Measurements from ENCODE around the gene CHTOP.

Gene CHTOP

GRCh38 chr1:153670859-153671627 is 37.2 kb downstream of the CHTOP start, which contains the start of gene ILF2 (continued):
- TF ChIP-seq ZNF366 (tag by site-specific recombination; conservative IDR thresholded peaks at IDR 0.05) (peak; percentile 83), ZNF175 (tag by site-specific recombination; IDR thresholded peaks at IDR 0.05) (no peak), GLIS2 (tag by site-specific recombination; IDR thresholded peaks at IDR 0.05) (no peak), ZNF221 (tag by site-specific recombination; IDR thresholded peaks at IDR 0.05; ENCODE audit: borderline replicate concordance) (no peak), ZSCAN16 (tag by site-specific recombination; IDR thresholded peaks at IDR 0.05) (no peak), ZNF621 (tag by site-specific recombination; IDR thresholded peaks at IDR 0.05) (no peak), ZNF223 (tag by site-specific recombination; IDR thresholded peaks at IDR 0.05) (no peak), ZNF10 (tag by site-specific recombination; IDR thresholded peaks at IDR 0.05) (peak; percentile 95), TCF7L2 (IDR thresholded peaks at IDR 0.05; ENCODE audit: borderline replicate concordance, low read depth, low read length) (no peak), ZNF148 (tag by site-specific recombination; IDR thresholded peaks at IDR 0.05; ENCODE audit: borderline replicate concordance) (no peak; the same call in 1 of the 2 replicates), ZNF140 (tag by site-specific recombination; IDR thresholded peaks at IDR 0.05) (no peak), RBAK (tag by site-specific recombination; IDR thresholded peaks at IDR 0.05) (no peak), ZNF280C (tag by site-specific recombination; IDR thresholded peaks at IDR 0.05) (no peak), ZNF701 (tag by site-specific recombination; IDR thresholded peaks at IDR 0.05) (no peak), ZNF555 (tag by site-specific recombination; conservative IDR thresholded peaks at IDR 0.05) (no peak), ZNF677 (tag by site-specific recombination; IDR thresholded peaks at IDR 0.05) (no peak), CTCF (tag by site-specific recombination; IDR thresholded peaks at IDR 0.05) (peak; percentile 90), ZNF791 (tag by site-specific recombination; IDR thresholded peaks at IDR 0.05) (no peak), ZNF391 (tag by site-specific recombination; IDR thresholded peaks at IDR 0.05; ENCODE audit: borderline replicate concordance, low read depth) (peak; percentile 43; the same call in 1 of the 2 replicates), ZNF501 (tag by site-specific recombination; IDR thresholded peaks at IDR 0.05) (peak; percentile 61; the same call in 1 of the 2 replicates), KLF8 (tag by site-specific recombination; IDR thresholded peaks at IDR 0.05) (peak; percentile 27; the same call in 1 of the 2 replicates)
- TF ChIP-seq, protein P1, sequence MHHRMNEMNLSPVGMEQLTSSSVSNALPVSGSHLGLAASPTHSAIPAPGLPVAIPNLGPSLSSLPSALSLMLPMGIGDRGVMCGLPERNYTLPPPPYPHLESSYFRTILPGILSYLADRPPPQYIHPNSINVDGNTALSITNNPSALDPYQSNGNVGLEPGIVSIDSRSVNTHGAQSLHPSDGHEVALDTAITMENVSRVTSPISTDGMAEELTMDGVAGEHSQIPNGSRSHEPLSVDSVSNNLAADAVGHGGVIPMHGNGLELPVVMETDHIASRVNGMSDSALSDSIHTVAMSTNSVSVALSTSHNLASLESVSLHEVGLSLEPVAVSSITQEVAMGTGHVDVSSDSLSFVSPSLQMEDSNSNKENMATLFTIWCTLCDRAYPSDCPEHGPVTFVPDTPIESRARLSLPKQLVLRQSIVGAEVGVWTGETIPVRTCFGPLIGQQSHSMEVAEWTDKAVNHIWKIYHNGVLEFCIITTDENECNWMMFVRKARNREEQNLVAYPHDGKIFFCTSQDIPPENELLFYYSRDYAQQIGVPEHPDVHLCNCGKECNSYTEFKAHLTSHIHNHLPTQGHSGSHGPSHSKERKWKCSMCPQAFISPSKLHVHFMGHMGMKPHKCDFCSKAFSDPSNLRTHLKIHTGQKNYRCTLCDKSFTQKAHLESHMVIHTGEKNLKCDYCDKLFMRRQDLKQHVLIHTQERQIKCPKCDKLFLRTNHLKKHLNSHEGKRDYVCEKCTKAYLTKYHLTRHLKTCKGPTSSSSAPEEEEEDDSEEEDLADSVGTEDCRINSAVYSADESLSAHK (tag by site-specific recombination; IDR thresholded peaks at IDR 0.05): 0 out of 2 replicates have a peak, but pooled peaks have one; percentile 6
- TF ChIP-seq, protein P2, sequence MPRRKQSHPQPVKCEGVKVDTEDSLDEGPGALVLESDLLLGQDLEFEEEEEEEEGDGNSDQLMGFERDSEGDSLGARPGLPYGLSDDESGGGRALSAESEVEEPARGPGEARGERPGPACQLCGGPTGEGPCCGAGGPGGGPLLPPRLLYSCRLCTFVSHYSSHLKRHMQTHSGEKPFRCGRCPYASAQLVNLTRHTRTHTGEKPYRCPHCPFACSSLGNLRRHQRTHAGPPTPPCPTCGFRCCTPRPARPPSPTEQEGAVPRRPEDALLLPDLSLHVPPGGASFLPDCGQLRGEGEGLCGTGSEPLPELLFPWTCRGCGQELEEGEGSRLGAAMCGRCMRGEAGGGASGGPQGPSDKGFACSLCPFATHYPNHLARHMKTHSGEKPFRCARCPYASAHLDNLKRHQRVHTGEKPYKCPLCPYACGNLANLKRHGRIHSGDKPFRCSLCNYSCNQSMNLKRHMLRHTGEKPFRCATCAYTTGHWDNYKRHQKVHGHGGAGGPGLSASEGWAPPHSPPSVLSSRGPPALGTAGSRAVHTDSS (tag by site-specific recombination; IDR thresholded peaks at IDR 0.05): no peak
- TF ChIP-seq, protein P3, sequence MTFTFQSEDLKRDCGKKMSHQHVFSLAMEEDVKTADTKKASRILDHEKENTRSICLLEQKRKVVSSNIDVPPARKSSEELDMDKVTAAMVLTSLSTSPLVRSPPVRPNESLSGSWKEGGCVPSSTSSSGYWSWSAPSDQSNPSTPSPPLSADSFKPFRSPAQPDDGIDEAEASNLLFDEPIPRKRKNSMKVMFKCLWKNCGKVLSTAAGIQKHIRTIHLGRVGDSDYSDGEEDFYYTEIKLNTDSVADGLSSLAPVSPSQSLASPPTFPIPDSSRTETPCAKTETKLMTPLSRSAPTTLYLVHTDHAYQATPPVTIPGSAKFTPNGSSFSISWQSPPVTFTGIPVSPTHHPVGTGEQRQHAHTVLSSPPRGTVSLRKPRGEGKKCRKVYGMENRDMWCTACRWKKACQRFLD (tag by site-specific recombination; IDR thresholded peaks at IDR 0.05): no peak
- TF ChIP-seq, protein P4, sequence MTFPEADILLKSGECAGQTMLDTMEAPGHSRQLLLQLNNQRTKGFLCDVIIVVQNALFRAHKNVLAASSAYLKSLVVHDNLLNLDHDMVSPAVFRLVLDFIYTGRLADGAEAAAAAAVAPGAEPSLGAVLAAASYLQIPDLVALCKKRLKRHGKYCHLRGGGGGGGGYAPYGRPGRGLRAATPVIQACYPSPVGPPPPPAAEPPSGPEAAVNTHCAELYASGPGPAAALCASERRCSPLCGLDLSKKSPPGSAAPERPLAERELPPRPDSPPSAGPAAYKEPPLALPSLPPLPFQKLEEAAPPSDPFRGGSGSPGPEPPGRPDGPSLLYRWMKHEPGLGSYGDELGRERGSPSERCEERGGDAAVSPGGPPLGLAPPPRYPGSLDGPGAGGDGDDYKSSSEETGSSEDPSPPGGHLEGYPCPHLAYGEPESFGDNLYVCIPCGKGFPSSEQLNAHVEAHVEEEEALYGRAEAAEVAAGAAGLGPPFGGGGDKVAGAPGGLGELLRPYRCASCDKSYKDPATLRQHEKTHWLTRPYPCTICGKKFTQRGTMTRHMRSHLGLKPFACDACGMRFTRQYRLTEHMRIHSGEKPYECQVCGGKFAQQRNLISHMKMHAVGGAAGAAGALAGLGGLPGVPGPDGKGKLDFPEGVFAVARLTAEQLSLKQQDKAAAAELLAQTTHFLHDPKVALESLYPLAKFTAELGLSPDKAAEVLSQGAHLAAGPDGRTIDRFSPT (tag by site-specific recombination; IDR thresholded peaks at IDR 0.05): no peak
